Measurements from ENCODE around the gene MVB12B. TPM values are rescaled to one million over a fixed set of nuclear protein-coding genes. Genes with fewer than 3 reads are reported as not detected.

The MVB12B gene
- total RNA-seq, 1 donor, result 5.4 TPM

DNA sequence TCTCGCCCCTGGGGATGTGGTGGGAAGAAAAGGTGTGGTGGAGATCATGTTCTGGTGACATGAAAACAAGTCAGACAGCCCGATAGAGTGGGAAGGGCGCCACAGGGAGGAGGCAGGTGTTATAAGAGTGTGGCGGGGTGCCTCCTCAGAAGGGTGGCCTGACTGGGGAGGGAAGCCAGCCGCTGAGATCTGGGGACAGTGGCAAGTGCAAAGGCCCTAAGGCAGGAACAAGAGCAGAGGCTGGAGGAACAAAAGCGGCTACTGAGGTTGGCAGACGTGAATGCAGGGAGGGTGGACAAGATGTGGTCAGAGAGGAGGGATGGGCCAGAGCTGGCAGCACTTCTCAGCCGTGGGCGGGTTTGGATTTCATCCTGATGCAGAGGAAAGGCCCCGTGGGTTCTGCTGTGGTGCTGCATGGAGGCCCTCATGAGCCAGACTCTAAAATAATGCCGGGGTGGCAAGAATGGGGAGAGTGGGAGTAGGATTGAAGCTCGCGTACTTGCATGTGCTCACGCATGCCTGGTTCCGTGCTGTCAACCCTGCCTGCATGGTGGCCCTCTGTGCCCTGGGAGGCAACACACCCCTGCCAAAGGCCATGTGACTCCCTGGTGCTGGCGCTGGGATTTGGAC lies 89.2 kb downstream of the MVB12B start:
- H3K79me2 ChIP-seq (ENCODE audit: insufficient read depth, low read length), result no peaks in the 10 kb centered on the region
- H2AFZ ChIP-seq (ENCODE audit: low read length), result no peak overlapping the region
- no peaks in the 10 kb centered on the region for H3K9me3 ChIP-seq (ENCODE audit: low read depth, low read length)
- no peak for DNase-seq (ENCODE audit: insufficient read length, low spot score, missing footprints)
- H3K4me2 ChIP-seq (ENCODE audit: insufficient read depth, low read length), result no peak overlapping the region
- no peak for TF ChIP-seq CTCF (IDR thresholded peaks at IDR 0.05; ENCODE audit: extremely low read depth, low read depth, low read length)
- no peak overlapping the region for H3K27ac ChIP-seq (ENCODE audit: low read depth, low read length)
- no peaks in the 10 kb centered on the region for H4K20me1 ChIP-seq (ENCODE audit: insufficient read depth, low read length)
- no peaks in the 10 kb centered on the region for H3K27me3 ChIP-seq (ENCODE audit: insufficient read depth, low read length)
- no peak overlapping the region for H3K4me3 ChIP-seq (ENCODE audit: insufficient read depth, low read length)
- H3K36me3 ChIP-seq (ENCODE audit: insufficient read depth, low read length), result no peaks in the 10 kb centered on the region
- peaks cover 16% of the 10 kb centered on the region for H3K4me1 ChIP-seq (ENCODE audit: insufficient read depth, low read length)

DNA sequence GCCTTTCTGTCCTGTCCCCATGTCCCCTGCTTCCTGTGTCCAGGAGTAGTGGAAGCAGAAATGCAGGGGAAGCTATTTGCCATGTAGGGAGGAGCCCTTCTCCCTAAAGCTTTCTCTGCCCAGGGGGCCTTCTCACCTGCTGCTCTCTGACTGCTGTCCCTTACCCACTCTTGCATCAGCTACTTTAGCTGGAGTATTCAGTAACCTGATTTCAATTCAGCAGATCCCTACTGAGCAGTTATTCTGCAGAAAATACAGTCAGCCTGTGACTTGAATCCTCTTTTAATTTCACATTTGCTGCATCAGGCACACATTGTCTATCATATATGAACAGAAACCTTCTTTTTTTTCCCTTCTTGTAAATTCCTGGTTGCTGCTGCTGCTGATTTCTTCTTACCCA lies 90.4 kb downstream of the MVB12B start:
- no peak for DNase-seq (ENCODE audit: insufficient read length, low spot score, missing footprints)
- no peak overlapping the region for H2AFZ ChIP-seq (ENCODE audit: low read length)
- TF ChIP-seq CTCF (IDR thresholded peaks at IDR 0.05; ENCODE audit: extremely low read depth, low read depth, low read length), result no peak
- no peaks in the 10 kb centered on the region for H3K79me2 ChIP-seq (ENCODE audit: insufficient read depth, low read length)
- H3K4me1 ChIP-seq (ENCODE audit: insufficient read depth, low read length), result peaks cover 7% of the 10 kb centered on the region
- H3K4me2 ChIP-seq (ENCODE audit: insufficient read depth, low read length), result no peak overlapping the region
- no peak overlapping the region for H3K4me3 ChIP-seq (ENCODE audit: insufficient read depth, low read length)
- H3K27ac ChIP-seq (ENCODE audit: low read depth, low read length), result no peak overlapping the region
- H4K20me1 ChIP-seq (ENCODE audit: insufficient read depth, low read length), result peaks cover 3% of the 10 kb centered on the region
- no peaks in the 10 kb centered on the region for H3K27me3 ChIP-seq (ENCODE audit: insufficient read depth, low read length)
- no peaks in the 10 kb centered on the region for H3K9me3 ChIP-seq (ENCODE audit: low read depth, low read length)
- H3K36me3 ChIP-seq (ENCODE audit: insufficient read depth, low read length), result peaks cover 2% of the 10 kb centered on the region

DNA sequence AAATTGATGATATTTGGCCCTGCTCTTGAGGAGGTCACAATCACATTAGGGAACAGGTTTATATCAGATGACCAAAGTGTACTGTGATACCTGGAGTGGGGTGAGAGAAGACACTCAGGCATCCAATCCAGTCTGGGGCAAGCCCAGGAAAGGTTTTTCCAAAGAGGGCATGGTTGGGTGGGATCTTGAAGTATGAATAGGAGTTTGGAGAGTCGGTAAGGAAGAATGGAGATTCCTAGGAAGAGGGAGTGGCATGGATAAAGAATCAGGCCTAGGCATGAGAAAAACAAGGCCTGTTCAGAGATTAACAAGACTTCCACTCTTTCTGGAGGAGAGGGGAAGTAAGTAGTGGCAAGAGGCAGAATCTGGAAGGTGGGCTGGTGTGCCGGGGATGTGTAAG lies 91.1 kb downstream of the MVB12B start:
- Histone ChIP-seq H3K27ac (ENCODE audit: low read depth, low read length) (no peak overlapping the region), H3K4me1 (ENCODE audit: insufficient read depth, low read length) (peaks cover 5% of the 10 kb centered on the region), H3K9me3 (ENCODE audit: low read depth, low read length) (no peaks in the 10 kb centered on the region), H3K4me3 (ENCODE audit: insufficient read depth, low read length) (no peak overlapping the region), H3K4me2 (ENCODE audit: insufficient read depth, low read length) (no peak overlapping the region), H3K36me3 (ENCODE audit: insufficient read depth, low read length) (peaks cover 5% of the 10 kb centered on the region), H2AFZ (ENCODE audit: low read length) (no peak overlapping the region), H3K27me3 (ENCODE audit: insufficient read depth, low read length) (no peaks in the 10 kb centered on the region), H3K79me2 (ENCODE audit: insufficient read depth, low read length) (no peaks in the 10 kb centered on the region), H4K20me1 (ENCODE audit: insufficient read depth, low read length) (peaks cover 3% of the 10 kb centered on the region)
- no peak for TF ChIP-seq CTCF (IDR thresholded peaks at IDR 0.05; ENCODE audit: extremely low read depth, low read depth, low read length)
- DNase-seq (ENCODE audit: insufficient read length, low spot score, missing footprints), result no peak

- Histone ChIP-seq H3K27ac (ENCODE audit: low read depth, low read length) (no peak overlapping the region), H3K4me2 (ENCODE audit: insufficient read depth, low read length) (no peak overlapping the region), H3K4me3 (ENCODE audit: insufficient read depth, low read length) (no peak overlapping the region), H3K79me2 (ENCODE audit: insufficient read depth, low read length) (no peaks in the 10 kb centered on the region), H2AFZ (ENCODE audit: low read length) (no peak overlapping the region), H3K27me3 (ENCODE audit: insufficient read depth, low read length) (no peaks in the 10 kb centered on the region), H4K20me1 (ENCODE audit: insufficient read depth, low read length) (peaks cover 3% of the 10 kb centered on the region), H3K9me3 (ENCODE audit: low read depth, low read length) (no peaks in the 10 kb centered on the region), H3K36me3 (ENCODE audit: insufficient read depth, low read length) (peaks cover 5% of the 10 kb centered on the region), H3K4me1 (ENCODE audit: insufficient read depth, low read length) (peaks cover 9% of the 10 kb centered on the region)
- DNase-seq (ENCODE audit: insufficient read length, low spot score, missing footprints), result no peak
- no peak for TF ChIP-seq CTCF (IDR thresholded peaks at IDR 0.05; ENCODE audit: extremely low read depth, low read depth, low read length)
Observed at GRCh38 chr9:126418608-126419007, 92.0 kb downstream of the MVB12B start.
